Spleen (tissue), 11 donors: ENCODE data around the gene CPAMD8. TPM values are rescaled to one million over a fixed set of nuclear protein-coding genes. Genes with fewer than 3 reads are reported as not detected.

Source experiments
- DNase-seq: peaks from one replicate; pipeline ENCODE4 v3.0.0-alpha.2; 2020
- H3K27ac ChIP-seq, 8 donors: fragments of 200-600 bp; sonication (generic) in 7 of 8; 1 replicate in 4 of 8; 2 replicates in 4 of 8; pipeline versions ENCODE4 v1.5.0 to v1.8.0; 2016 to 2021; ENCODE audit warnings: inconsistent platforms in 4 of 8, mild to moderate bottlenecking in 4 of 8, moderate library complexity in 1 of 8
- H3K27me3 ChIP-seq, 7 donors: fragments of 200-600 bp; sonication (generic) in 6 of 7; replicated peaks in 1 of 7; 1 replicate in 4 of 7; 2 replicates in 3 of 7; pipeline versions ENCODE4 v1.5.0 to v1.8.0; 2016 to 2021; ENCODE audit warnings: inconsistent platforms in 3 of 7, mild to moderate bottlenecking in 1 of 7
- H3K36me3 ChIP-seq, 6 donors: fragments of 200-600 bp; sonication (generic) in 5 of 6; 1 replicate in 4 of 6; 2 replicates in 2 of 6; pipeline versions ENCODE4 v1.5.0 to v1.8.0; 2016 to 2021; ENCODE audit warnings: inconsistent platforms in 2 of 6
- H3K4me1 ChIP-seq, 6 donors: fragments of 200-600 bp; sonication (generic) in 5 of 6; 1 replicate in 3 of 6; 2 replicates in 3 of 6; pipeline versions ENCODE4 v1.5.0 to v1.8.0; 2016 to 2021; ENCODE audit warnings: inconsistent platforms in 3 of 6
- H3K4me3 ChIP-seq, 8 donors: fragments of 200-600 bp; sonication (generic) in 7 of 8; 1 replicate in 4 of 8; 2 replicates in 4 of 8; pipeline versions ENCODE4 v1.5.0 to v1.8.0; 2016 to 2021; ENCODE audit warnings: inconsistent platforms in 4 of 8, mild to moderate bottlenecking in 4 of 8, moderate library complexity in 2 of 8
- H3K9me3 ChIP-seq, 8 donors: fragments of 200-600 bp; sonication (generic) in 7 of 8; 1 replicate in 4 of 8; 2 replicates in 4 of 8; pipeline versions ENCODE4 v1.5.0 to v1.8.0; 2016 to 2021; ENCODE audit warnings: inconsistent platforms in 4 of 8
- CTCF ChIP-seq, 11 experiments: fragments of 200-600 bp in 7 of 11; fragments of 450-650 bp in 4 of 11; sonication (generic) in 4 of 11; IDR thresholded peaks in 8 of 11; conservative IDR thresholded peaks in 3 of 11; 1 replicate in 7 of 11; 2 replicates in 4 of 11; pipeline versions ENCODE4 v1.4.0 to v1.8.0; 2016 to 2021; ENCODE audit warnings: antibody characterized with exemption in 11 of 11, inconsistent platforms in 4 of 11, mild to moderate bottlenecking in 1 of 11
- POLR2A ChIP-seq, 3 donors: fragments of 450-650 bp; IDR thresholded peaks; one replicate each; pipeline ENCODE4 v1.5.1; 2017; ENCODE audit warnings: antibody characterized with exemption in 3 of 3, mild to moderate bottlenecking in 1 of 3
- POLR2AphosphoS5 ChIP-seq, 3 donors: sonication (generic); formaldehyde crosslinking; IDR thresholded peaks; one replicate each; pipeline ENCODE4 v1.5.1; 2017; ENCODE audit warnings: antibody characterized with exemption in 3 of 3
- WGBS, 5 donors: extraction: QIAGEN DNeasy Blood & Tissue Kit in 3 of 5; methylation state at CpG; one replicate each; pipeline versions ENCODE4 v1.1.5 to v1.1.7; 2013 to 2018; 5-methylcytosine and 5-hydroxymethylcytosine counted together
- intact Hi-C: fragments of 100-400 bp; cut with DNase I; formaldehyde crosslinking; loops from one replicate; pipeline ENCODE4 v1.15.0; 2023; ENCODE audit warnings: low total_unique reads
- polyA plus RNA-seq, 3 donors: library from polyadenylated mRNA; stranded (reverse); fragments of 200-250 nt; gene quantifications; one replicate each; pipeline ENCODE4 v1.2.1, GENCODE V29; 2013
- small RNA-seq, 4 donors: library from RNA; depleted of rRNA; stranded (forward); fragments of <200 nt; gene quantifications; one replicate each; pipeline ENCODE3, GENCODE V24; 2016
- total RNA-seq, 7 donors: library from RNA; depleted of rRNA in 3 of 7; stranded (reverse); fragments of >200 nt in 3 of 7; fragmentation: NEBNext Ultra II Directional in 4 of 7; extraction: Animal tissue kit (Norgen Biotek cat#: 25700) in 4 of 7; gene quantifications; one replicate each; pipeline versions ENCODE4 v1.1.0 to v1.2.1, GENCODE V29; 2016 to 2021
- donor health status: healthy with polysubstance abuse.
- donor health status: DM: no; HTN: no; CAD: no; lungs with moderate emphysema.
- donor health status: DM: no; HTN: no; CAD: no.
- donor health status: Bipolar disorder and iron deficiency.
- donor health status: healthy.
- donor health status: DM: no; HTN: no; CAD: no.
- donor health status: DM: yes; HTN: yes; CAD: no.

CPAMD8 gene
- total and polyA plus RNA-seq, 10 donors = 2.1 to 18.7 (median 8.5) TPM

GRCh38 chr19:16849168-16849567 lies 177.4 kb downstream of the CPAMD8 start:
- Histone ChIP-seq H3K27me3 (no peaks in the 10 kb centered on the region), H3K9me3 (no peaks in the 10 kb centered on the region), H3K4me1 (peaks cover 0 to 3% (median 0%) of the 10 kb centered on the region in 6 donors), H3K4me3 (no peak overlapping the region), H3K36me3 (peaks cover 3 to 100% (median 91%) of the 10 kb centered on the region in 6 donors), H3K27ac (no peak overlapping the region)
- DNase-seq = no peak
- TF ChIP-seq POLR2AphosphoS5 (IDR thresholded peaks at IDR 0.05) = no peak
- TF ChIP-seq CTCF (IDR thresholded peaks at IDR 0.05 in 8 of 11, conservative IDR thresholded peaks at IDR 0.05 in 3 of 11) = no peak
- no peak for TF ChIP-seq POLR2A (IDR thresholded peaks at IDR 0.05)
- 81 to 100% (median 90%) methylated on average over 1 of the region's 1 CpG for WGBS, 5 donors
- intact Hi-C loops = no loop called here

- TF ChIP-seq POLR2A (IDR thresholded peaks at IDR 0.05) (no peak), CTCF (IDR thresholded peaks at IDR 0.05 in 8 of 11, conservative IDR thresholded peaks at IDR 0.05 in 3 of 11) (no peak), POLR2AphosphoS5 (IDR thresholded peaks at IDR 0.05) (peak in 1 of 3 donors; percentile 28)
- Histone ChIP-seq H3K4me3 (no peak overlapping the region), H3K27me3 (no peaks in the 10 kb centered on the region), H3K27ac (peak overlapping the region in 4 of 8 donors; percentile 15 to 53 (median 33)), H3K36me3 (peaks cover 3 to 100% (median 91%) of the 10 kb centered on the region in 6 donors), H3K4me1 (peaks cover 0 to 3% (median 0%) of the 10 kb centered on the region in 6 donors), H3K9me3 (no peaks in the 10 kb centered on the region)
- WGBS, 5 donors = 88 to 97% (median 91%) methylated on average over 5 to 6 of the region's 6 CpGs
- intact Hi-C loops = no loop called here
- DNase-seq = no peak
Measured at GRCh38 chr19:16847430-16847829, 179.2 kb downstream of the CPAMD8 start.

GRCh38 chr19:16846901-16847300 lies 179.7 kb downstream of the CPAMD8 start:
- WGBS, 5 donors = 88 to 98% (median 96%) methylated on average over 11 to 16 of the region's 16 CpGs
- H3K9me3 ChIP-seq = no peaks in the 10 kb centered on the region
- TF ChIP-seq POLR2AphosphoS5 (IDR thresholded peaks at IDR 0.05) (no peak), POLR2A (IDR thresholded peaks at IDR 0.05) (no peak), CTCF (IDR thresholded peaks at IDR 0.05 in 8 of 11, conservative IDR thresholded peaks at IDR 0.05 in 3 of 11) (no peak)
- DNase-seq = no peak
- peaks cover 0 to 3% (median 0%) of the 10 kb centered on the region in 6 donors for H3K4me1 ChIP-seq
- intact Hi-C loops = no loop called here
- H3K27me3 ChIP-seq = no peaks in the 10 kb centered on the region
- H3K4me3 ChIP-seq = no peak overlapping the region
- H3K27ac ChIP-seq = peak overlapping the region in 4 of 8 donors; percentile 15 to 53 (median 33)
- peaks cover 3 to 100% (median 91%) of the 10 kb centered on the region in 6 donors for H3K36me3 ChIP-seq

Small RNAs within 50 kb of the gene (small RNA-seq; reads per million reads assigned to genes)
- gene RN7SL823P = 0 reads per million in 4 donors
- gene RN7SL835P = 0 reads per million in 4 donors

Other genes starting within 250 kb of the CPAMD8 start
- 100 to 1,000 TPM in 1 of 7 donors, 10 to 100 TPM in 6; 66.2 to 107 (median 84.2) TPM for gene SIN3B, start 197.4 kb downstream of the CPAMD8 start, total RNA-seq
- gene SIN3B, start 197.4 kb downstream of the CPAMD8 start, polyA plus RNA-seq = 10 to 100 TPM; 14.6 to 50.9 (median 29.6) TPM
- gene F2RL3, start 137.8 kb downstream of the CPAMD8 start, total RNA-seq = 1 to 10 TPM; 1.2 to 5.4 (median 2.3) TPM
- 1 to 10 TPM in 1 of 3 donors, under 1 TPM in 2; 0.48 to 1.3 (median 0.76) TPM for gene F2RL3, start 137.8 kb downstream of the CPAMD8 start, polyA plus RNA-seq
- gene HAUS8, start 48.6 kb upstream of the CPAMD8 start, total RNA-seq = 10 to 100 TPM in 5 of 7 donors, 1 to 10 TPM in 2; 7.7 to 15.3 (median 13.2) TPM
- gene HAUS8, start 48.6 kb upstream of the CPAMD8 start, polyA plus RNA-seq = 10 to 100 TPM; 20.5 to 24.5 (median 22.6) TPM
- gene MYO9B, start 49.0 kb upstream of the CPAMD8 start, total RNA-seq = 100 to 1,000 TPM; 232 to 329 (median 281) TPM
- 100 to 1,000 TPM in 2 of 3 donors, 10 to 100 TPM in 1; 70.5 to 192 (median 190) TPM for gene MYO9B, start 49.0 kb upstream of the CPAMD8 start, polyA plus RNA-seq
- 10 to 100 TPM; 17.2 to 30.4 (median 25.9) TPM for gene USE1, start 188.5 kb upstream of the CPAMD8 start, total RNA-seq
- 10 to 100 TPM; 65.1 to 74.4 (median 65.4) TPM for gene USE1, start 188.5 kb upstream of the CPAMD8 start, polyA plus RNA-seq
- gene OCEL1, start 199.4 kb upstream of the CPAMD8 start, total RNA-seq = 10 to 100 TPM in 6 of 7 donors, 1 to 10 TPM in 1; 7.7 to 28.6 (median 25.4) TPM
- 10 to 100 TPM; 20.4 to 31.8 (median 24.3) TPM for gene OCEL1, start 199.4 kb upstream of the CPAMD8 start, polyA plus RNA-seq
- 10 to 100 TPM; 11.6 to 15.0 (median 14.5) TPM for gene NR2F6, start 219.1 kb upstream of the CPAMD8 start, total RNA-seq
- gene NR2F6, start 219.1 kb upstream of the CPAMD8 start, polyA plus RNA-seq = 10 to 100 TPM in 1 of 3 donors, 1 to 10 TPM in 2; 6.6 to 11.9 (median 7.8) TPM
- gene USHBP1, start 237.9 kb upstream of the CPAMD8 start, total RNA-seq = 10 to 100 TPM in 2 of 7 donors, 1 to 10 TPM in 5; 4.4 to 16.6 (median 7.6) TPM
- 10 to 100 TPM in 2 of 3 donors, 1 to 10 TPM in 1; 3.1 to 16.6 (median 12.4) TPM for gene USHBP1, start 237.9 kb upstream of the CPAMD8 start, polyA plus RNA-seq
- gene BABAM1, start 240.6 kb upstream of the CPAMD8 start, total RNA-seq = 10 to 100 TPM; 61.7 to 84.3 (median 71.3) TPM
- 100 to 1,000 TPM in 2 of 3 donors, 10 to 100 TPM in 1; 74.8 to 133 (median 114) TPM for gene BABAM1, start 240.6 kb upstream of the CPAMD8 start, polyA plus RNA-seq